ENCODE measurements around the gene EIF3J. TPM values are rescaled to one million over a fixed set of nuclear protein-coding genes. Genes with fewer than 3 reads are reported as not detected.

The EIF3J gene
- polyA plus RNA-seq, 2 of the 4 experiments (the other 2 are of a cell fraction), result 90.6 to 114 TPM

- Histone ChIP-seq H3K4me3 (no peak overlapping the region), H3K27ac (no peak overlapping the region), H3K4me1 (peaks cover 25% of the 10 kb centered on the region), H3K4me2 (no peak overlapping the region), H3K9me3 (no peaks in the 10 kb centered on the region)
- DNase-seq (ENCODE audit: low read depth in 1 of 2, low spot score in 1 of 2), result no peak
- FAIRE-seq, result no peak
- CTCF ChIA-PET, result interaction anchor here (1.4 kb wide), 1 partner anchor 9 kb away, joined by 6 read pairs; no protein-coding TSS in a partner anchor
- no peak for TF ChIP-seq HMGXB4 (CRISPR knock-in tag; IDR thresholded peaks at IDR 0.05; ENCODE audit: borderline replicate concordance)
- TF ChIP-seq ELK1 (IDR thresholded peaks at IDR 0.05; ENCODE audit: low read depth, low read length), result no peak
- TF ChIP-seq CBX8 (IDR thresholded peaks at IDR 0.05), result no peak
- TF ChIP-seq RARB (CRISPR knock-in tag; IDR thresholded peaks at IDR 0.05), result no peak
- TF ChIP-seq MYC (IDR thresholded peaks at IDR 0.05; ENCODE audit: borderline replicate concordance, low read length), result no peak
- TF ChIP-seq CHD2 (IDR thresholded peaks at IDR 0.05; ENCODE audit: low read length, partially characterized antibody), result no peak
- no peak for TF ChIP-seq FOSB (CRISPR knock-in tag; IDR thresholded peaks at IDR 0.05)
- TF ChIP-seq MAZ (IDR thresholded peaks at IDR 0.05; ENCODE audit: borderline replicate concordance, low read depth, low read length), result no peak
- no peak for TF ChIP-seq MAFK (IDR thresholded peaks at IDR 0.05; ENCODE audit: partially characterized antibody)
- TF ChIP-seq HEYL (CRISPR knock-in tag; IDR thresholded peaks at IDR 0.05), result no peak
- TF ChIP-seq KDM5A (IDR thresholded peaks at IDR 0.05), result no peak
- no peak for TF ChIP-seq SMC3 (IDR thresholded peaks at IDR 0.05)
- TF ChIP-seq TFCP2L1 (CRISPR knock-in tag; IDR thresholded peaks at IDR 0.05), result no peak
- no peak for TF ChIP-seq ATOH8 (CRISPR knock-in tag; IDR thresholded peaks at IDR 0.05; ENCODE audit: low read depth)
- TF ChIP-seq SREBF2 (IDR thresholded peaks at IDR 0.05), result no peak
- no peak for TF ChIP-seq GATA3 (IDR thresholded peaks at IDR 0.05; ENCODE audit: borderline replicate concordance)
- TF ChIP-seq ZC3H11A (IDR thresholded peaks at IDR 0.05), result no peak
- no peak for TF ChIP-seq HOXB13 (CRISPR knock-in tag; IDR thresholded peaks at IDR 0.05; ENCODE audit: low read depth)
- no peak for TF ChIP-seq FOXS1 (CRISPR knock-in tag; IDR thresholded peaks at IDR 0.05)
- no peak for TF ChIP-seq CTCF (IDR thresholded peaks at IDR 0.05)
- 88% methylated on average over 3 of the region's 3 CpGs for WGBS (ENCODE audit: missing lambda C conversion rate)
- POLR2A ChIA-PET, result no interaction called here
- no peak for ATAC-seq
Observed at GRCh38 chr15:44492672-44493071, 44.3 kb upstream of the EIF3J start.

GRCh38 chr15:44495562-44495961 lies 41.4 kb upstream of the EIF3J start:
- WGBS (ENCODE audit: missing lambda C conversion rate), result 89% methylated on average over 8 of the region's 8 CpGs
- FAIRE-seq (no peak), ATAC-seq (no peak), DNase-seq (ENCODE audit: low read depth in 1 of 2, low spot score in 1 of 2) (no peak)
- CTCF ChIA-PET, result interaction anchor here (0.6 kb wide), 1 partner anchor 557 kb away, joined by 3 read pairs; no protein-coding TSS in a partner anchor
- no peaks in the 10 kb centered on the region for H3K9me3 ChIP-seq
- TF ChIP-seq TFCP2L1 (CRISPR knock-in tag; IDR thresholded peaks at IDR 0.05), result no peak
- no peak for TF ChIP-seq JUN (IDR thresholded peaks at IDR 0.05)
- no peak for TF ChIP-seq RFX5 (IDR thresholded peaks at IDR 0.05)
- no peak for TF ChIP-seq CBX8 (IDR thresholded peaks at IDR 0.05)
- no peak for TF ChIP-seq FOSB (CRISPR knock-in tag; IDR thresholded peaks at IDR 0.05)
- no peak for TF ChIP-seq BCL3 (IDR thresholded peaks at IDR 0.05)
- TF ChIP-seq PBX3 (IDR thresholded peaks at IDR 0.05), result no peak
- no peak for TF ChIP-seq BHLHE40 (IDR thresholded peaks at IDR 0.05; ENCODE audit: low read depth, low read length)
- no peak overlapping the region for H3K27ac ChIP-seq
- H3K4me3 ChIP-seq, result no peak overlapping the region
- peaks cover 4% of the 10 kb centered on the region; the same call in 2 of the 3 replicates for H3K4me1 ChIP-seq
- POLR2A ChIA-PET, result no interaction called here
- H3K4me2 ChIP-seq, result no peak overlapping the region

Measured in A549 (cell line).